ENCODE results near the gene RC3H2.
"Not testable (repeated sequence)": the region's sequence is repeated elsewhere in the genome, so short reads cannot be mapped to it uniquely, and the experiment has no call there.

Gene RC3H2

DNA sequence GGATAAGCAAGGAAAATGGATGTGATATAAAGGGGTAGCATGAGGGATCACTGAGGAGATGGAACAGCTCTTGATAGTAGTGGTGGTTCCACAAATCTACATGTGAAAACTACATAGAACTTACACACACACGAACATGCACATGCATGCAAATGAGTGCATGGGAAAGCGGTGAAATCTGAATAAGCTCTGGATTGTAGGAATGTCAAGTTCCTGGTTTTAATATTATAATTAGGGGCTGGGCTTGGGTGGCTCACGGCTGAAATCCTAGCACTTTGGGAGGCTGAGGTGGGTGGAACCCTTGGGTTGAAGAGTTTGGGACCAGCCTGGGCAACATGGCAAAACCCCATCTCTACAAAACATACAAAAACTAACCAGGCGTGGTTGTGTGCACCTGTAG is 63.7 kb downstream of the RC3H2 start:
- no peak for DNase-seq (ENCODE audit: low read depth)

DNA sequence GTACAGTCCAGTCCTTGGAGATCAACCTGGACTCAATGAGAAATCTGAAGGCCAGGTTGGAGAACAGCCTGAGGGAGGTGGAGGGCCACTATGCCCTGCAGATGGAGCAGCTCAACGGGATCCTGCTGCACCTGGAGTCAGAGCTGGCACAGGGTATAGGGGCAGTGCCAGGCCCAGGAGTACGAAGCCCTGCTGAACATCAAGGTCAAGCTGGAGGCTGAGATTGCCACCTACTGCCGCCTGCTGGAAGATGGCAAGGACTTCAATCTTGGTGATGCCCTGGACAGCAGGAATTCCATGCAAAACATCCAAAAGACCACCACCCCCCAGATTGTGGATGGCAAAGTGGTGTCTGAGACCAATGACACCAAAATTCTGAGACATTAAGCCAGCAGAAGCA is 66.7 kb downstream of the RC3H2 start:
- DNase-seq (ENCODE audit: low read depth), result not testable (repeated sequence)

- no peak for DNase-seq (ENCODE audit: low read depth)
These were observed 67.8 kb downstream of the RC3H2 start for GRCh38 chr9:122837266-122837850.

DNA sequence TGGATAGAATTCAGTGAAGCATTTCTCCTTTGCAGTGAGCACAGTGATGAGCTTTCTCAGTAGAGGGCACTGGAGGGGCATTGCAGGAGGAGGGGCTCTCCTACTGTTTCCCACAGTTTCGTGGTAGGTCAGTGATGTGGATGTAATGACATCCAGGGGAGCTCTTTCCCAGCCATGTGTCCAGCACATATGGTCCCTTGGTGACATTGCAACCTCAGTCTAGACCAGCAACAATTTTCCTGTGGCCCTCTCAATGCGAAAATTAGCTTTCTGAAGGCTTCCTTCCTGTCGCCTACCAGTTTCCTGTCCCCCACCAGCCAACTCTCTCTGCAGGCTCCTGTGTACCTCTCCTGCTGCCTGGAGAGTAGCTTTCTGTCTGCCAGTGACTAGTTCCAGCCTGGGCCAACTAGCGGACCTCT is 69.8 kb downstream of the RC3H2 start:
- DNase-seq (ENCODE audit: low read depth), result no peak

DNA sequence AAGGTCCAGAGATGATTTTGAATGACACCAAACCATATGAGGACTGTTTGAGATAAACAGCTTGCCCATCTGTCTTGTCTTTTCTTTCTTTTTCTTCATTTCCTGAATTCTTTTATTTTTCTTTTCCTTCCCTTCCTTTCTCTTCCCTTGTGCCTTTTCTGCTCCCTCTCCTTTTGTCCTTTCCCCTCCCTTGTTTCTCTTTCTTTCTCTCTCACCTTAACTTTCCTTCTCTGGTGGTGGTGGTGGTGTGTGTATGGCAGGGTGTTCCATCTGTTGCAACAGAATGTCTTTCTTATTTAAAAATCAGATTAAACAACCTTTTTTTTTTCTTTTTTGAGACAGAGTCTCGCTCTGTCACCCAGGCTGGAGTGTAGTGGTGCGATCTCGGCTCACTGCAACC is 73.0 kb downstream of the RC3H2 start:
- DNase-seq (ENCODE audit: low read depth), result no peak

DNA sequence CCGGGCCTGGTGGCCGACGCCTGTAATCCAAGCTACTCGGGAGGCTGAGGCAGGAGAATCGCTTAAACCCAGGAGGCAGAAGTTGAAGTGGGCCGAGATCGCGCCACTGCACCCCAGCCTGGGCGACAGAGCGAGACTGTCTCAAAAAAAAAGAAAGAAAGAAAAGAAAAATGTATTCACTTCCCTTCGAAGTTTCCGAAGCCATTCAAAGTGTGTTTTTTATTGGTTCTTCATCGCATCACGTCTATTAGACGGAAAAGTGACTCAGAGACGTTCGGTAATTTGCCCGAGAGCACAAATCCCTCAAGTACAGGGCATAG is 76.2 kb downstream of the RC3H2 start:
- DNase-seq (ENCODE audit: low read depth), result not testable (repeated sequence)

GRCh38 chr9:122827761-122828093 is 77.4 kb downstream of the RC3H2 start:
- DNase-seq (ENCODE audit: low read depth), result no peak

DNA sequence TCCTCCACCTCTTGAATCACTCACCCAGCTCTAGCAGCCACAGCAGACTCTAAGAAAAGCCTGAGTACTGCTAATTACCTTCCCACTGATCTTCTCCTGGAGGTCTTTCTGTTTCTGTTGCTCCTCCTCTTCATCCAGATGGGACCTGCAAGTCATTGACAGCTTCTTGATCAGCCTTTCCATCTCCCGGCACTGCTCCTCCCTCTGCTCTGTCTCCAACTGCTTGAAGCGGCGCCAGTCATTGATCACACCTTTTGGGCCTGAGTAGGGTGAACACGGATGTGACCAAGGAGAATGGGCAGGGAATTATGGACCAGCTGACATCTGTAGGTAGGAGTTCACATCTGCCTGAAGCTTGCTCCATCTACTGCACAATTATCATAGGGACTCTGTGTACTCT is 82.2 kb downstream of the RC3H2 start:
- no peak for DNase-seq (ENCODE audit: low read depth)

GRCh38 chr9:122822056-122822455 is 83.1 kb downstream of the RC3H2 start:
- no peak for DNase-seq (ENCODE audit: low read depth)

- no peak for DNase-seq (ENCODE audit: low read depth)
These were observed 83.7 kb downstream of the RC3H2 start for GRCh38 chr9:122821278-122821943.

DNA sequence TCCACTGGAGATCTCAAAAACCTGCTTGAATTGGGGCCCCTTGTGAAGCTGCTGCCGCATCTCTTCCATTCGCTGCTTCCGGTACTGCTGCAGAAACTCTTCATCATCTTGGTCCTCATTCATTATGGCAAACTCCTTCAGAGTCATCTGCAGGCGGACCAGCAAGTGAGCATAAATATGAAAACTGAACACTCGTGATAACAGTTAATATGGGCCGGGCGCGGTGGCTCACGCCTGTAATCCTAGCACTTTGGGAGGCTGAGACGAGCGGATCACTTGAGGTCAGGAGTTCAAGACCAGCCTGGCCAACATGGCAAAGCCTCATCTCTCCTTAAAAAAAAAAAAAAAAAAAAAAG is 84.7 kb downstream of the RC3H2 start:
- DNase-seq (ENCODE audit: low read depth), result no peak

DNA sequence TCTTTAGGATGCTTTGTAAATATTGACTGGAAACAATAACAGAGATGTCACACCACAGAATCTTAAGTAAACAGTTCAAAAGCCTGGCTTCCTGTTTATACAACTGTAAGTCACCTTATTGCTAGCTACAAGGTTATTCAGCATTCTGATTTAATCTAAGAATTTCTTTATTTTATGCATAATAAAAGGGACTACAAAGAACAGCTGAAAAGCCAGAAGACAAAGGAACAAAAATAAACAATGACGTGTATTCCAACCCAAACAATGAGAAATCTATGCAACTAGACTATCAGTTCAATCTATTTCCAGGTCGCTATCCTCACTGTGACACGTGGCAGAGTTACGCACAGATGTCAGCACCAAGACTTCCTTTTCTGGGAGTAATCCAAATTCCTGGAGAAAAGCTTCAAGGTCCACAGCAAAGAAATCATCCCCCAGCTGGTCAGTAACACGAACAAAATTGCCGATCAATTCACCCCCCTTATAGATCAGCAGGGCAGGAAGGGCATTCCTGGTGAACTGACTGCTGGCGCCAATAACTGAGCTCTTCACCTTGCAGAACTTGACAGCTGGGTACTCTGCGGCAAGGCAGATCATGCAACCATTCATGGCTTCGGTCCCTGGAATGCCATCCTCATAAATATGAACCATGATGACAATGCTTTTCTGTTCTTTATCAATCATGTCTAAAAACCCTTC is 85.2 kb downstream of the RC3H2 start:
- no peak for DNase-seq (ENCODE audit: low read depth)

- no peak for DNase-seq (ENCODE audit: low read depth)
These were observed 85.8 kb downstream of the RC3H2 start for GRCh38 chr9:122819326-122819725.

DNA sequence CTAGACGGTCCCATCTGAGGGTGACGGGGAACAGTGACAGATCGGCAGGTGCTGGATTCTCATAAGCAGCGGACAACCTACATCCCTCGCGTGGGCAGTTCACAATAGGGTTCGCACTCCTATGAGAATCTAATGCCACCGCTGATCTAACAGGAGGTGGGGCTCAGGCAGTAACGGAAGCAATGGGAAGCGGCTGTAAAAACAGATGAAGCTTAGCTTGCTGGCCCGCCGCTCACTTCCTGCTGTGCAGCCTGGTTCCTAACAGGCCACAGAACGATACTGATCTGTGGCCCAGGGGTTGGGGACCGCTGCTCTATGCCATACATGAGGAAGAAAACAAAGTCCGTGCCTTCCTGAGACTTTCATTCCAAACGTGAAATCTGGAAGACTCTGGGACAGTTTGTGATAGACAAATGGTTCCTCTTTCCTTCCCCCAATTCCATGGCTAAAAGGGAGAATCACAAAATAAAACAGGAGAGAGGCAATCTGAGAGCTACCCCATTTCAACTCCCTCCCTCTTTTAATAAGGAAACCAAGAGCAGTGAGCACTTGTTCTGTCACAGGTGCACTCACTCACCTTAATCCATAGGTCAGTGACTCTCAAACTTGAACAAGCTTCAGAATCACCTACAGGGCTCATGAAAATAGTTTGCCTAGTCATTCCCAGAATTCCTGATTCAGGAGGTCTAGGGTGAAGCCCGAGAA is 88.8 kb downstream of the RC3H2 start:
- peak; percentile 10 for DNase-seq (ENCODE audit: low read depth)

- DNase-seq (ENCODE audit: low read depth), result no peak
These were observed 89.6 kb downstream of the RC3H2 start for GRCh38 chr9:122815544-122815943.

DNA sequence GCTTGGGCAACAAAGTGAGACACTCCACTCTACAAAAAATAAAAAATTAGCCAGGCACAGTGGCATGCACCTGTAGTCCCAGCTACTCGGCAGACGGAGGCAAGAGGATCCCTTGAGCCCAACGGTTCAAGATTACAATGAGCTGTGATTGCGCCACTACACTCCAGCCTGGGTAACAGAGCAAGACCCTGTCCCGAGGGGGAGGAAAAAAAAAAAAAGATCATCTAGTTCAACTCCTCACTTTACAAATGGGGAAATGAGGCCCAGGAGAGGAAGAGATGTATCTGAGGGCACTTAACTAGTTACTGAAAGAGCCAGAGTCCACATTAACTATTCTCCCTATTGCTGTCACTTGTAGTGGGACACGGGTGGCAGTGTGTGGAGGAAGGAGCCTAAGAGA is 90.6 kb downstream of the RC3H2 start:
- no peak for DNase-seq (ENCODE audit: low read depth)

- DNase-seq (ENCODE audit: low read depth), result no peak
These were observed 92.4 kb downstream of the RC3H2 start for GRCh38 chr9:122812736-122813135.

- peak; percentile 59 for DNase-seq (ENCODE audit: low read depth)
These were observed 94.7 kb downstream of the RC3H2 start for GRCh38 chr9:122810306-122810946.

- not testable (repeated sequence) for DNase-seq (ENCODE audit: low read depth)
These were observed 95.9 kb downstream of the RC3H2 start for GRCh38 chr9:122809261-122809660.

DNA sequence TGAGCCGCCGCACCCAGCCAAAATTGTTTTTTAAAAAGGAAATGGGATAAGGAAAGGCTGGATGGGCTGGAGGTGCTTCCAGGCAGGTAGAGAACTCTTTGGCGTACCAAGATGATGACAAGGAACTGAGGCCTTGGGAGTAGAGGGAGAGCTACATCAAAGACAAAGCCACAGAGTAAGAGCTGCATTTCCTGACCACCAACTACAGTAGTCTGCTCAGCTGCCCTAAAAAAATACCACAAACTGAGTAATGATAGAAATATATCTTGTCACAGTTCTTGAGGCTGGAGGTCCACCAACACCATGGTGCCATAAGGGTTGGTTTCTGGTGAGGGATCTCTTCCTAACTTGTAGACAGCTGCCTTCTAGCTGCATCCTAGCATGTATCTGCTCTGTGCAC is 97.0 kb downstream of the RC3H2 start:
- no peak for DNase-seq (ENCODE audit: low read depth)

DNA sequence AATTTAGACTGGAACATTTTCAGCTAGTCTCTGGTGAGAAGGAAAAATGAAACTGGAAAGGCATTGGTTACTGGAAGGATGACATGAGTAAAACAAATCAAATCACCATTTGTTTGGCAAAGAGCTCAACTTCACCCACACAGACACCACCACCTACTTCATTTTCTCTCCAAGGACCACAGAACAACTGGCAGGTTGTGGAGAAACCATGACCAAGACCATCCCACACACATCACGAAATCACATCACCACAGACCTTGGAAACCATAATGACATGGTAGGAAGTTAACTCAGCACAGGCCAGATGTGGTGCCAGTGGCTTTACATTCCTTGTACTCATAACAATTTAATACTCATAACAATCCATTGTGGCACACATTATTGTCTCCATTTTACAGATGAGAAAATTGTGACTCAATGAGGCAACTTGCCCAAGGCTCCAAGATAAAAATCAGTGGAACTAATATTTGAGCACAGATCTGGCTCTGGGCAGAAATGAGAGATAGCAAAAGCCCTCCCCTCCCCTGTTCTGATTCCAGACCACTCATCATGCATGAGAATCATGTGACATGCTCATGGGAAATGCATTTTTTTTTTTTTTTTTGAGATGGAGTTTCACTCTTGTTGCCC is 97.8 kb downstream of the RC3H2 start:
- peak; percentile 15 for DNase-seq (ENCODE audit: low read depth)

DNA sequence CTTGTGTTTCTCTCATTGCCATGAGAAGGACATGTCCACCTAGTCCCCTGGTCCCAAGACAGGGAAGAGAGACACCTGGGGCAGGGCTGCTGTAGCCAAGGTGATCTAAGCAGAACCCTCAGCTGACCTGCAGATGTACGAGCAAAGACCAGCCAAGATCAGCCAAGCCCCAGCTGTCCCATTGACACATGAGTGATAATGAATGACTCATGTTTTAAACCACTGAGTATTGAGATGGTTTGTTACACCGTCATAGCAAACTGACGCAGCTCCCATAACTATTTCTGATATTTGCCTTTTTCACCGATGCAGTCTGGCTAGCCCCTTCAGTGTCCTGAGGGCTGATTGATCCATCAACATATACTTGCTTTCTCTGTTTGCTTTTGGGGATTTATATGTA is 98.5 kb downstream of the RC3H2 start:
- DNase-seq (ENCODE audit: low read depth), result no peak
